Activated CD8-positive, alpha-beta T cell treated with anti-CD3 and anti-CD28 coated beads for 36 hours (primary cell): ENCODE data around the gene GNB2. TPM values are rescaled to one million over a fixed set of nuclear protein-coding genes. Genes with fewer than 3 reads are reported as not detected.

Experiments
- ATAC-seq: fragments of 200-7000 bp; cut with Tn5 transposase; one replicate; pipeline ENCODE4 v1.10.0; 2021; ENCODE audit warnings: mild to moderate bottlenecking, moderate library complexity
- CTCF ChIA-PET: fragments of 350-600 bp; sonication (Branson Sonifier 250); formaldehyde crosslinking; loops from one replicate; lab custom pipeline; 2021; ENCODE audit warnings: antibody characterized with exemption; lab: Charles Lee
- POLR2A ChIA-PET: fragments of 350-600 bp; sonication (Branson Sonifier 250); formaldehyde crosslinking; loops from one replicate; lab custom pipeline; 2021; ENCODE audit warnings: antibody characterized with exemption; lab: Charles Lee
- DNase-seq: peaks from one replicate; pipeline ENCODE4 v3.0.0-alpha.2; 2020
- H3K27ac Mint-ChIP-seq: one replicate; pipeline ENCODE4 v1.8.0; 2021; ENCODE audit warnings: mild to moderate bottlenecking, mixed read lengths
- H3K27me3 Mint-ChIP-seq: one replicate; pipeline ENCODE4 v1.8.0; 2021; ENCODE audit warnings: mixed read lengths
- H3K36me3 Mint-ChIP-seq: one replicate; pipeline ENCODE4 v1.8.0; 2021; ENCODE audit warnings: low read depth, mixed read lengths
- H3K4me1 Mint-ChIP-seq: one replicate; pipeline ENCODE4 v1.8.0; 2021; ENCODE audit warnings: low read depth, mixed read lengths
- H3K4me3 Mint-ChIP-seq: one replicate; pipeline ENCODE4 v1.8.0; 2021; ENCODE audit warnings: mild to moderate bottlenecking, moderate library complexity, mixed read lengths
- H3K9me3 Mint-ChIP-seq: one replicate; pipeline ENCODE4 v1.8.0; 2021; ENCODE audit warnings: mixed read lengths
- intact Hi-C: fragments of 100-400 bp; cut with micrococcal nuclease; formaldehyde crosslinking; loops from one replicate; pipeline ENCODE4 v1.10.0; 2022
- total RNA-seq, 2 experiments: library from RNA; stranded (reverse); gene quantifications; one replicate each; pipeline ENCODE4 v1.2.3, GENCODE V29; 2021
- TF ChIP-seq, protein P1 (sequence below): fragments of 200-600 bp; IDR thresholded peaks from one replicate; pipeline ENCODE4 v1.8.0; 2022; ENCODE audit warnings: antibody characterized with exemption, mild to moderate bottlenecking

The GNB2 gene
- total RNA-seq, 2 experiments from 2014 or later: 192 TPM

DNA sequence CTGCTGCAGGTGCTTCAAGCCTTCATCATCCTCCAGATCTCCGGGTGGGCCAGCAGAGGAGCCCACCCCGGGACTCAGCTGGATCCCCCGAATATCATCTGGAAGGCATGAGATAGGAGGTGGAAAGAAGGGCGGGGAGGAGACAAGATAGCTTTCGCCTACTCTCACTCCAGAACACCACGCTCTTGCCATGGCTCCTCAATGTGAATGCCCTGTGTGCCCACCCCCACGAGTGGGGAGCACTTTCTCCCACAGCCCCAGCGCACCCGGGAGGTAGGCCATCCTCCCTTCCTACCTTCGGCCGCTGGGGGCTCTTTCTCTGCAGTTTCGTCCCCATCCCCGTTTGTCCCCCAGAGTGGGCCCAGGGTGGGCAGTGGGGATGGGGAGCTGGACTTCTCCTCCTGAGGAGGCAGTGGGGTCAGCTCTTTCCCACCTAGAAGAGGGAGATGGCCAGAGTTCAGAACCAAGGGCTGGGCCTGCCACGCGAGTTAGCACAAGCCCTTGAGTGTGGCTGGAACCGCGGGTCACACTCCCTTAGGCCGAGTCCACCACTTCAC is 11.6 kb downstream of the GNB2 start:
- TF ChIP-seq, protein P1, sequence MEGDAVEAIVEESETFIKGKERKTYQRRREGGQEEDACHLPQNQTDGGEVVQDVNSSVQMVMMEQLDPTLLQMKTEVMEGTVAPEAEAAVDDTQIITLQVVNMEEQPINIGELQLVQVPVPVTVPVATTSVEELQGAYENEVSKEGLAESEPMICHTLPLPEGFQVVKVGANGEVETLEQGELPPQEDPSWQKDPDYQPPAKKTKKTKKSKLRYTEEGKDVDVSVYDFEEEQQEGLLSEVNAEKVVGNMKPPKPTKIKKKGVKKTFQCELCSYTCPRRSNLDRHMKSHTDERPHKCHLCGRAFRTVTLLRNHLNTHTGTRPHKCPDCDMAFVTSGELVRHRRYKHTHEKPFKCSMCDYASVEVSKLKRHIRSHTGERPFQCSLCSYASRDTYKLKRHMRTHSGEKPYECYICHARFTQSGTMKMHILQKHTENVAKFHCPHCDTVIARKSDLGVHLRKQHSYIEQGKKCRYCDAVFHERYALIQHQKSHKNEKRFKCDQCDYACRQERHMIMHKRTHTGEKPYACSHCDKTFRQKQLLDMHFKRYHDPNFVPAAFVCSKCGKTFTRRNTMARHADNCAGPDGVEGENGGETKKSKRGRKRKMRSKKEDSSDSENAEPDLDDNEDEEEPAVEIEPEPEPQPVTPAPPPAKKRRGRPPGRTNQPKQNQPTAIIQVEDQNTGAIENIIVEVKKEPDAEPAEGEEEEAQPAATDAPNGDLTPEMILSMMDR: no peak
- no peak overlapping the region for H3K4me3 Mint-ChIP-seq
- no peak for ATAC-seq
- DNase-seq: no peak
- no peaks in the 10 kb centered on the region for H3K27me3 Mint-ChIP-seq
- H3K36me3 Mint-ChIP-seq: peaks cover 13% of the 10 kb centered on the region
- ChIA-PET POLR2A (interaction anchor here (1.1 to 1.2 kb wide), 2 partner anchors 8 to 9 kb away, joined by 3 to 4 read pairs; no protein-coding TSS in a partner anchor), CTCF (no interaction called here)
- no peaks in the 10 kb centered on the region for H3K9me3 Mint-ChIP-seq
- H3K27ac Mint-ChIP-seq: no peak overlapping the region
- intact Hi-C loops: no loop called here
- H3K4me1 Mint-ChIP-seq: peaks cover 35% of the 10 kb centered on the region

DNA sequence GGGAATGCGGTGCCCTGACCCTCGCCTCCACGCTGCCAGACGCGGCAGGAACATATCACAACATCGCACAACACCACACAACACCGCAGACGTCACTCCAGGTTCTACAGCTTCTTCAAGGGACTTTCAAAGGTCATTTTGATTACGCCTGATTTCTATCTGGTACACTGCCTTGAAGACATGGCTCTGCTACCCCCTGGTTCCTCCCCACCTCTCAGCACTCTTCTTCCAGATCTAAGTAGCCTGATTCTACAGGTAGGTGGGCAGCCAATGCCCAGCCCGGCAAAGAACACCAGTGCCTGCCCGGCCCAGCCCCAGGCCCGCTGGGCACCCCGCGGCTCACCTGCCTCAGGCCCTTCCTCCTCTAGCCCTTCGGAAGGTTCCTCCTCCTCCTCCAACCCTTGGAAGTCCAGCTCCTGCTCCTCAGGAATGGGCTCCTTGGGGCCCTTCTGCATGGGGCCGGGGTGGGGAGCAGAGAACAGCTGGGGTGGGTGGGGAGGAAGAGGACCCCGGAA is 12.1 kb downstream of the GNB2 start:
- Mint-ChIP-seq H3K4me1 (peaks cover 34% of the 10 kb centered on the region), H3K4me3 (no peak overlapping the region), H3K9me3 (no peaks in the 10 kb centered on the region), H3K36me3 (peaks cover 10% of the 10 kb centered on the region), H3K27ac (no peak overlapping the region), H3K27me3 (no peaks in the 10 kb centered on the region)
- TF ChIP-seq, protein P1: no peak
- intact Hi-C loops: no loop called here
- ATAC-seq: no peak
- ChIA-PET POLR2A (interaction anchor here (1.1 kb wide), 1 partner anchor 8 kb away, joined by 3 read pairs; no protein-coding TSS in a partner anchor), CTCF (interaction anchor here (1.0 kb wide), 1 partner anchor 20 kb away, joined by 3 read pairs; the partner anchor contains the start of gene POP7)
- DNase-seq: no peak

DNA sequence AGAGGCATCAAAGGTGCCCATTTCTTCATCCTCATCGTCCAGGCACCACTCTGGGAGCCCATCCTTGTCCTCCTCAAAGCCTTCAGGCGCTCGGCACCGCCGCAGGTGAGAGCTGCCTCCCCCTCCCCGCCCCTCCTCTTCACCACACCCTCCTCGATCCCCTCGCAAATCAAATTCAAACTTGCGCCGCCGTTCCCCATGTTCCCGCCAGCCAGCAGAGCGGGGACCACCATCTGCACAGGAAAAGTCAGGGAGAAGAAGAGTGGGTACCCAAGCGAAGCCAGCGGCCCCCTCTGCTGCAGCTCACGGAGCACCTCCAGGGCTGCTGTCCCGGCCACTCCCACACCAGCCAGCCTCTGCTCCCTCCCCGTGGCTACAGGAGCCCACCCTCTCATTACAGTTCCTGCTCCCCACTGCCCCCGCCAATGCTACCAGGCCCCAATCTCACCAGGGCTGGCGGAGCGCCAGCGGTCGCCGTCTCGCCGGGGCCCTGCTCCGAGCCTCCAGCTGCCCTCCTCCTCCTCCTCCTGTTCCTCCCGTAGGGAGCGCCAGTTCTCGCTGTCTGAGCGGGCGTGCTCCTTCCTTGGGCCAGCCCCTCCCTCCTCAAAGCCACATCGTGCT is 12.8 kb downstream of the GNB2 start:
- Mint-ChIP-seq H3K4me3 (no peak overlapping the region), H3K4me1 (peaks cover 38% of the 10 kb centered on the region), H3K9me3 (no peaks in the 10 kb centered on the region), H3K27me3 (no peaks in the 10 kb centered on the region), H3K36me3 (peaks cover 10% of the 10 kb centered on the region), H3K27ac (no peak overlapping the region)
- intact Hi-C loops: no loop called here
- ATAC-seq (no peak), DNase-seq (no peak)
- ChIA-PET CTCF (interaction anchor here (1.0 kb wide), 1 partner anchor 19 kb away, joined by 3 read pairs; the partner anchor contains the start of gene POP7), POLR2A (no interaction called here)
- TF ChIP-seq, protein P1: no peak

DNA sequence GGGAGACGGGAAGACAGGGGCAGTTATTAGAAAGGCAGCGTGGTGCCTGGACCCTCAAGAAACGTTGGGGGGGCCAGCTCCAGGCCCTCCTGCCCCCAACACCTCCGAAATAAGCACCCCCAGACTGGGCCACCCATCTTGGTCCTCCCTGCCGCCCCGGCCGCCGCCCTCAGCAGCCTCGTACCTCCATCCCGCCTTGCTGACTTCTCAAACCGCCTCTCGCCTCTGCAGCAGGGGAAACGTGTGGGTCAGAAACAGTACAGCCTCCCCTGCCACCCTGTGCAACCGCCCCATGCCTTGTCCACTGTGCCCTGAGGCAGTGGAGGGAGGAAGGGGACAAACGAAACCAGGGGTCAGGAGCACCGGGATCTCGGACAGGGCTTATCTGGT is 13.3 kb downstream of the GNB2 start:
- intact Hi-C loops: no loop called here
- no peaks in the 10 kb centered on the region for H3K9me3 Mint-ChIP-seq
- peaks cover 37% of the 10 kb centered on the region for H3K4me1 Mint-ChIP-seq
- H3K27me3 Mint-ChIP-seq: no peaks in the 10 kb centered on the region
- ChIA-PET POLR2A (no interaction called here), CTCF (interaction anchor here (1.0 kb wide), 1 partner anchor 19 kb away, joined by 3 read pairs; the partner anchor contains the start of gene POP7)
- H3K36me3 Mint-ChIP-seq: peaks cover 11% of the 10 kb centered on the region
- TF ChIP-seq, protein P1: no peak
- ATAC-seq: no peak
- H3K27ac Mint-ChIP-seq: no peak overlapping the region
- DNase-seq: no peak
- no peak overlapping the region for H3K4me3 Mint-ChIP-seq

DNA sequence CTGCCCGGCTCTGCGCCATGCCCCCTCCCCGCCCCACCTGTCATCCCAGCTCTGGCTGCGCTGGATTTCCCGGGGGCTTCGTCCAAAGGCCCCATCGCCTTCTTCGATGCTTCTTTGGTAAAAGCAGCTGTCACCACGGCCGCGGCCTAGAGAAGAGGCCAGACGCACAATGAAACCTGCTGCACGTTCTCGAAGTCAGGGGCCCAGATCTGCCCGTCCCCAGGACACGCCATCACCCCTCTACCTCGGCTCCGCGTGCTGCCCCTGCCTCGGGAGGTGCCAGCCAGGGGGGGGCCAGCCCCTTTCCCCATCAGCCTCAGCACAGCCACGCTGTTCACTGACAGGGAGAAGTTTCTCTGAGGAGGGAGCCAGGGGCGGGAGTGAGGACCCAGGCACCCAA is 13.7 kb downstream of the GNB2 start:
- H3K9me3 Mint-ChIP-seq: no peaks in the 10 kb centered on the region
- no peaks in the 10 kb centered on the region for H3K27me3 Mint-ChIP-seq
- intact Hi-C loops: no loop called here
- ChIA-PET CTCF (interaction anchor here (10.1 kb wide), 1 partner anchor 18 kb away, joined by 162 read pairs; the partner anchor contains the start of gene POP7), POLR2A (interaction anchor here (8.3 kb wide), 1 partner anchor 10 kb away, joined by 94 read pairs; no protein-coding TSS in a partner anchor)
- no peak overlapping the region for H3K27ac Mint-ChIP-seq
- TF ChIP-seq, protein P1: no peak
- peaks cover 37% of the 10 kb centered on the region for H3K4me1 Mint-ChIP-seq
- ATAC-seq (no peak), DNase-seq (no peak)
- peaks cover 12% of the 10 kb centered on the region for H3K36me3 Mint-ChIP-seq
- H3K4me3 Mint-ChIP-seq: no peak overlapping the region
